ENCODE results near the gene POLR2J. TPM values are rescaled to one million over a fixed set of nuclear protein-coding genes. Genes with fewer than 3 reads are reported as not detected.

The POLR2J gene
- total RNA-seq, 1 experiment from 2014 or later, result 69.4 TPM

DNA sequence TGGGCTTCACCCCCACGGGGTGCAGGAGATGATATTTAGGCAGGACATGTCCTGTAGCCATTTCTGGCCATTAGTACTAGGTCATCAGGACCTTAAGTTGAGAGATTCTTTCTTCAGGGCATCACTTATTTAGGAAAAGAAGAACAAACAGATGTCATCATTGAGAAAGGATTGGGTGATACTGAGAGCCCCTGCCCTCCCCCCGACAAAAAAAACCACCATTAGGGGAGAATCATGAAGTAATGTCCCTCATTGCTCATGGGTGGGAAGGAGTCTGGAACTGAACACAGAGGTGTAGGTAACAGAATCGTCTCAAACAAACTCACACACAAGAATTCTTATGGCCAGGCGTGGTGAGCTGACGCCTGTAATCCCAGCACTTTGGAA lies 51.7 kb downstream of the POLR2J start:
- Histone ChIP-seq H3K36me3 (ENCODE audit: control insufficient read depth, insufficient read depth, low read length) (no peaks in the 10 kb centered on the region; the same call in 1 of the 2 replicates), H3K4me3 (ENCODE audit: low read depth in 2 of 2, low read length in 2 of 2) (no peak overlapping the region), H3K9me3 (ENCODE audit: control insufficient read depth, insufficient read depth, low read depth, low read length) (no peaks in the 10 kb centered on the region), H3K27ac (ENCODE audit: low read length) (no peak overlapping the region), H3K4me1 (ENCODE audit: control insufficient read depth, insufficient read depth, low read length) (peaks cover 16% of the 10 kb centered on the region), H3K27me3 (ENCODE audit: control insufficient read depth, insufficient read depth, low read length) (no peaks in the 10 kb centered on the region)
- CTCF ChIA-PET, result no interaction called here
- POLR2A ChIA-PET, result no interaction called here
- no TSS peak for BruUV-seq (replicated peaks)
- TF ChIP-seq SIN3A (IDR thresholded peaks at IDR 0.05; ENCODE audit: borderline replicate concordance, insufficient read depth, low read depth, low read length) (no peak), TCF7L2 (IDR thresholded peaks at IDR 0.05; ENCODE audit: low read depth, low read length) (no peak), POLR2AphosphoS5 (IDR thresholded peaks at IDR 0.05; ENCODE audit: low read depth, low read length) (no peak)
- TF ChIP-seq, protein P1, sequence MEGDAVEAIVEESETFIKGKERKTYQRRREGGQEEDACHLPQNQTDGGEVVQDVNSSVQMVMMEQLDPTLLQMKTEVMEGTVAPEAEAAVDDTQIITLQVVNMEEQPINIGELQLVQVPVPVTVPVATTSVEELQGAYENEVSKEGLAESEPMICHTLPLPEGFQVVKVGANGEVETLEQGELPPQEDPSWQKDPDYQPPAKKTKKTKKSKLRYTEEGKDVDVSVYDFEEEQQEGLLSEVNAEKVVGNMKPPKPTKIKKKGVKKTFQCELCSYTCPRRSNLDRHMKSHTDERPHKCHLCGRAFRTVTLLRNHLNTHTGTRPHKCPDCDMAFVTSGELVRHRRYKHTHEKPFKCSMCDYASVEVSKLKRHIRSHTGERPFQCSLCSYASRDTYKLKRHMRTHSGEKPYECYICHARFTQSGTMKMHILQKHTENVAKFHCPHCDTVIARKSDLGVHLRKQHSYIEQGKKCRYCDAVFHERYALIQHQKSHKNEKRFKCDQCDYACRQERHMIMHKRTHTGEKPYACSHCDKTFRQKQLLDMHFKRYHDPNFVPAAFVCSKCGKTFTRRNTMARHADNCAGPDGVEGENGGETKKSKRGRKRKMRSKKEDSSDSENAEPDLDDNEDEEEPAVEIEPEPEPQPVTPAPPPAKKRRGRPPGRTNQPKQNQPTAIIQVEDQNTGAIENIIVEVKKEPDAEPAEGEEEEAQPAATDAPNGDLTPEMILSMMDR (IDR thresholded peaks at IDR 0.05), result no peak
- TF ChIP-seq, protein P2, sequence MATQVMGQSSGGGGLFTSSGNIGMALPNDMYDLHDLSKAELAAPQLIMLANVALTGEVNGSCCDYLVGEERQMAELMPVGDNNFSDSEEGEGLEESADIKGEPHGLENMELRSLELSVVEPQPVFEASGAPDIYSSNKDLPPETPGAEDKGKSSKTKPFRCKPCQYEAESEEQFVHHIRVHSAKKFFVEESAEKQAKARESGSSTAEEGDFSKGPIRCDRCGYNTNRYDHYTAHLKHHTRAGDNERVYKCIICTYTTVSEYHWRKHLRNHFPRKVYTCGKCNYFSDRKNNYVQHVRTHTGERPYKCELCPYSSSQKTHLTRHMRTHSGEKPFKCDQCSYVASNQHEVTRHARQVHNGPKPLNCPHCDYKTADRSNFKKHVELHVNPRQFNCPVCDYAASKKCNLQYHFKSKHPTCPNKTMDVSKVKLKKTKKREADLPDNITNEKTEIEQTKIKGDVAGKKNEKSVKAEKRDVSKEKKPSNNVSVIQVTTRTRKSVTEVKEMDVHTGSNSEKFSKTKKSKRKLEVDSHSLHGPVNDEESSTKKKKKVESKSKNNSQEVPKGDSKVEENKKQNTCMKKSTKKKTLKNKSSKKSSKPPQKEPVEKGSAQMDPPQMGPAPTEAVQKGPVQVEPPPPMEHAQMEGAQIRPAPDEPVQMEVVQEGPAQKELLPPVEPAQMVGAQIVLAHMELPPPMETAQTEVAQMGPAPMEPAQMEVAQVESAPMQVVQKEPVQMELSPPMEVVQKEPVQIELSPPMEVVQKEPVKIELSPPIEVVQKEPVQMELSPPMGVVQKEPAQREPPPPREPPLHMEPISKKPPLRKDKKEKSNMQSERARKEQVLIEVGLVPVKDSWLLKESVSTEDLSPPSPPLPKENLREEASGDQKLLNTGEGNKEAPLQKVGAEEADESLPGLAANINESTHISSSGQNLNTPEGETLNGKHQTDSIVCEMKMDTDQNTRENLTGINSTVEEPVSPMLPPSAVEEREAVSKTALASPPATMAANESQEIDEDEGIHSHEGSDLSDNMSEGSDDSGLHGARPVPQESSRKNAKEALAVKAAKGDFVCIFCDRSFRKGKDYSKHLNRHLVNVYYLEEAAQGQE (IDR thresholded peaks at IDR 0.05; ENCODE audit: insufficient read depth in 1 of 2, low read depth in 2 of 2, low read length in 1 of 2), result no peak
- DNase-seq (ENCODE audit: low read depth, low spot score) (no peak), ATAC-seq (no peak)
- intact Hi-C loops (cut with micrococcal nuclease; ENCODE audit: unreplicated experiment) (no loop called here), in situ Hi-C loops (cut with HindIII; ENCODE audit: low pct_unique_long_range_greater_than_20kb, low sequenced_read_pairs) (no loop called here)

DNA sequence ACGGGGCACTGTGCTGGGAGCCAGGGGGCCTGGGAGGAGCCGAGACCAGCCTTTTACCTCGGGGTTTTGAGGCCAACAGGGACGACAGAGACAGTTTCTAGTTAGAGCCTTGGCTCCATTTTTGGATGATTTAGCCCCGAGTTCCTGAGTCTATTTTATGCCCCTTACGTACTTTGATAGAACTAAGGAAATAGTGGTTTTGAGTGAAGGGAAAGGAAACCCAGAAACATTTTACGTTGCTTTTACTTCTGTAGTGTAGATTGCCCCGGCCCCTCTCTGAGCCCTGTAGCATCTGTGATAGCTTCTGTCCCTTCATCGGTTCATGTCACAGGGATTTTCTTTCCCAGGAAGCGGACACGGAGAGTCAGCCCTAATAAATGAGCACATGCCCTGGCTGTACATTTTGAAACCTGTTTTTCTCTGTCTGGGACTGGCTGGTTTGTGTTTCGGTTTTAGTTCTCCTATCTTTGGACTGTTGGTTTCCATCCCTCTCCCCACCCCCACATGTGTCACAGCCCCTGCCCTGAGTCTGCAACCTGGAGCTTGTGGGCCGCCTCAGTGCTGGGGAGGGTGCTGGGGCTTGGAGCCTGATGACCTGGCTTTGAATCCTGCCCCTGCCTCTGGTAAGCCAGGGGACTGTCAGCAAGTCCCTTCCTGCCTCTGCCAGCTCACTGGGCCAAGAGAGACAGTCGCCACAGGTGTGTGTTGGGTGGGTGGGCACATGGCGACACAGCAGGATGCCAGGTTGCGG lies 52.3 kb downstream of the POLR2J start:
- intact Hi-C loops (cut with micrococcal nuclease; ENCODE audit: unreplicated experiment) (no loop called here), in situ Hi-C loops (cut with HindIII; ENCODE audit: low pct_unique_long_range_greater_than_20kb, low sequenced_read_pairs) (no loop called here)
- no peak overlapping the region for H3K4me3 ChIP-seq (ENCODE audit: low read depth in 2 of 2, low read length in 2 of 2)
- no peaks in the 10 kb centered on the region; the same call in 1 of the 2 replicates for H3K36me3 ChIP-seq (ENCODE audit: control insufficient read depth, insufficient read depth, low read length)
- ChIA-PET POLR2A (no interaction called here), CTCF (no interaction called here)
- no peaks in the 10 kb centered on the region for H3K27me3 ChIP-seq (ENCODE audit: control insufficient read depth, insufficient read depth, low read length)
- DNase-seq (ENCODE audit: low read depth, low spot score) (no peak), ATAC-seq (no peak)
- no TSS peak for BruUV-seq (replicated peaks)
- peaks cover 10% of the 10 kb centered on the region for H3K4me1 ChIP-seq (ENCODE audit: control insufficient read depth, insufficient read depth, low read length)
- TF ChIP-seq, protein P1 (IDR thresholded peaks at IDR 0.05), result no peak
- TF ChIP-seq TCF7L2 (IDR thresholded peaks at IDR 0.05; ENCODE audit: low read depth, low read length), result no peak
- TF ChIP-seq POLR2AphosphoS5 (IDR thresholded peaks at IDR 0.05; ENCODE audit: low read depth, low read length), result no peak
- TF ChIP-seq SIN3A (IDR thresholded peaks at IDR 0.05; ENCODE audit: borderline replicate concordance, insufficient read depth, low read depth, low read length), result no peak
- TF ChIP-seq, protein P2 (IDR thresholded peaks at IDR 0.05; ENCODE audit: insufficient read depth in 1 of 2, low read depth in 2 of 2, low read length in 1 of 2), result no peak
- no peak overlapping the region for H3K27ac ChIP-seq (ENCODE audit: low read length)
- H3K9me3 ChIP-seq (ENCODE audit: control insufficient read depth, insufficient read depth, low read depth, low read length), result no peaks in the 10 kb centered on the region

All from Panc1 (cell line).